Coronary artery (tissue), 2 donors: Measurements from ENCODE around the gene EPS8.

ENCODE experiments used
- DNase-seq: peaks from one replicate; pipeline ENCODE4 v3.0.0-alpha.2; 2017; ENCODE audit warnings: low spot score
- H3K27ac ChIP-seq, 2 donors: fragments of 200-600 bp; sonication (generic); one replicate each; pipeline ENCODE4 v1.5.1; 2016 to 2019
- H3K4me3 ChIP-seq: fragments of 200-600 bp; sonication (generic); 2 replicates; pipeline ENCODE4 v1.5.1; 2016; ENCODE audit warnings: mild to moderate bottlenecking, moderate library complexity
- CTCF ChIP-seq: fragments of 200-600 bp; sonication (generic); IDR thresholded peaks from one replicate; pipeline ENCODE4 v1.5.1; 2019; ENCODE audit warnings: antibody characterized with exemption

EPS8 gene

GRCh38 chr12:15599266-15600037 lies 189.7 kb downstream of the EPS8 start:
- TF ChIP-seq CTCF = no peak
- DNase-seq = no peak
- Histone ChIP-seq H3K27ac (peak overlapping the region; percentile 16 to 56), H3K4me3 (no peak overlapping the region)

GRCh38 chr12:15597125-15597830 lies 191.9 kb downstream of the EPS8 start:
- DNase-seq = no peak
- H3K4me3 ChIP-seq = no peak overlapping the region
- H3K27ac ChIP-seq = no peak overlapping the region
- no peak for TF ChIP-seq CTCF

GRCh38 chr12:15596174-15596573 lies 193.0 kb downstream of the EPS8 start:
- TF ChIP-seq CTCF = no peak
- DNase-seq = no peak
- H3K4me3 ChIP-seq = no peak overlapping the region
- H3K27ac ChIP-seq = no peak overlapping the region

- no peak for DNase-seq
- Histone ChIP-seq H3K27ac (no peak overlapping the region), H3K4me3 (no peak overlapping the region)
- no peak for TF ChIP-seq CTCF
Observed at GRCh38 chr12:15592934-15593333, 196.3 kb downstream of the EPS8 start.

- Histone ChIP-seq H3K4me3 (no peak overlapping the region), H3K27ac (no peak overlapping the region)
- no peak for DNase-seq
- no peak for TF ChIP-seq CTCF
Observed at GRCh38 chr12:15591811-15592210, 197.4 kb downstream of the EPS8 start.

- TF ChIP-seq CTCF = peak; percentile 90
- H3K27ac ChIP-seq = peak overlapping the region in 1 of 2 donors; percentile 45
- DNase-seq = peak; percentile 74
- H3K4me3 ChIP-seq = peak overlapping the region; percentile 67
Observed at GRCh38 chr12:15590180-15590826, 198.9 kb downstream of the EPS8 start.
